ENCODE results near the gene PTPRD. TPM values are rescaled to one million over a fixed set of nuclear protein-coding genes. Genes with fewer than 3 reads are reported as not detected.

The PTPRD gene
- total RNA-seq, 2 experiments from 2014 or later = 0.03 TPM; not detected in 1

GRCh38 chr9:10248890-10249289 is 363.9 kb downstream of the PTPRD start:
- Histone ChIP-seq H4K20me1 (ENCODE audit: insufficient read depth, low read length) (no peaks in the 10 kb centered on the region), H3K4me2 (ENCODE audit: low read length) (no peak overlapping the region), H3K4me1 (ENCODE audit: insufficient read depth, low read length, poor library complexity, severe bottlenecking) (no peaks in the 10 kb centered on the region), H3K9me2 (ENCODE audit: insufficient read depth, low read length) (no peaks in the 10 kb centered on the region), H3K36me3 (ENCODE audit: insufficient read depth, low read length) (no peaks in the 10 kb centered on the region), H3K4me3 (ENCODE audit: low read depth, low read length, poor library complexity, severe bottlenecking) (no peak overlapping the region), H2AFZ (ENCODE audit: low read length) (no peak overlapping the region), H3K9me3 (ENCODE audit: low read length) (no peaks in the 10 kb centered on the region), H3K79me2 (ENCODE audit: insufficient read depth, low read depth, low read length) (no peaks in the 10 kb centered on the region), H3K27ac (ENCODE audit: low read depth, low read length, poor library complexity, severe bottlenecking) (no peak overlapping the region)
- CTCF ChIA-PET (ENCODE audit: unreplicated experiment) = no interaction called here
- POLR2A ChIA-PET = interaction anchor here (0.6 kb wide), 1 partner anchor 68 kb away, joined by 3 read pairs; no protein-coding TSS in a partner anchor
- no peak for DNase-seq (ENCODE audit: low spot score)
- intact Hi-C loops (cut with micrococcal nuclease; ENCODE audit: unreplicated experiment) = no loop called here
- TF ChIP-seq, protein P1, sequence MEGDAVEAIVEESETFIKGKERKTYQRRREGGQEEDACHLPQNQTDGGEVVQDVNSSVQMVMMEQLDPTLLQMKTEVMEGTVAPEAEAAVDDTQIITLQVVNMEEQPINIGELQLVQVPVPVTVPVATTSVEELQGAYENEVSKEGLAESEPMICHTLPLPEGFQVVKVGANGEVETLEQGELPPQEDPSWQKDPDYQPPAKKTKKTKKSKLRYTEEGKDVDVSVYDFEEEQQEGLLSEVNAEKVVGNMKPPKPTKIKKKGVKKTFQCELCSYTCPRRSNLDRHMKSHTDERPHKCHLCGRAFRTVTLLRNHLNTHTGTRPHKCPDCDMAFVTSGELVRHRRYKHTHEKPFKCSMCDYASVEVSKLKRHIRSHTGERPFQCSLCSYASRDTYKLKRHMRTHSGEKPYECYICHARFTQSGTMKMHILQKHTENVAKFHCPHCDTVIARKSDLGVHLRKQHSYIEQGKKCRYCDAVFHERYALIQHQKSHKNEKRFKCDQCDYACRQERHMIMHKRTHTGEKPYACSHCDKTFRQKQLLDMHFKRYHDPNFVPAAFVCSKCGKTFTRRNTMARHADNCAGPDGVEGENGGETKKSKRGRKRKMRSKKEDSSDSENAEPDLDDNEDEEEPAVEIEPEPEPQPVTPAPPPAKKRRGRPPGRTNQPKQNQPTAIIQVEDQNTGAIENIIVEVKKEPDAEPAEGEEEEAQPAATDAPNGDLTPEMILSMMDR (conservative IDR thresholded peaks at IDR 0.05; ENCODE audit: low read length) = no peak
- TF ChIP-seq EZH2phosphoT487 (IDR thresholded peaks at IDR 0.05; ENCODE audit: borderline replicate concordance, low read depth, low read length) = no peak
- BruUV-seq (replicated peaks) = no TSS peak

- Histone ChIP-seq H3K79me2 (ENCODE audit: insufficient read depth, low read depth, low read length) (no peaks in the 10 kb centered on the region), H3K4me2 (ENCODE audit: low read length) (no peak overlapping the region), H3K4me3 (ENCODE audit: low read depth, low read length, poor library complexity, severe bottlenecking) (no peak overlapping the region), H4K20me1 (ENCODE audit: insufficient read depth, low read length) (no peaks in the 10 kb centered on the region), H3K27ac (ENCODE audit: low read depth, low read length, poor library complexity, severe bottlenecking) (no peak overlapping the region), H3K36me3 (ENCODE audit: insufficient read depth, low read length) (no peaks in the 10 kb centered on the region), H3K9me2 (ENCODE audit: insufficient read depth, low read length) (no peaks in the 10 kb centered on the region), H3K9me3 (ENCODE audit: low read length) (no peaks in the 10 kb centered on the region), H3K4me1 (ENCODE audit: insufficient read depth, low read length, poor library complexity, severe bottlenecking) (no peaks in the 10 kb centered on the region), H2AFZ (ENCODE audit: low read length) (no peak overlapping the region)
- ChIA-PET POLR2A (interaction anchor here (0.6 to 1.4 kb wide), 4 partner anchors 12 to 625 kb away, joined by 3 to 4 read pairs (median 4); no protein-coding TSS in a partner anchor), CTCF (ENCODE audit: unreplicated experiment) (no interaction called here)
- no peak for TF ChIP-seq EZH2phosphoT487 (IDR thresholded peaks at IDR 0.05; ENCODE audit: borderline replicate concordance, low read depth, low read length)
- TF ChIP-seq, protein P1 (conservative IDR thresholded peaks at IDR 0.05; ENCODE audit: low read length) = no peak
- no peak for DNase-seq (ENCODE audit: low spot score)
- no TSS peak for BruUV-seq (replicated peaks)
- intact Hi-C loops (cut with micrococcal nuclease; ENCODE audit: unreplicated experiment) = no loop called here
Measured at GRCh38 chr9:10242255-10242654, 370.5 kb downstream of the PTPRD start.

- CTCF ChIA-PET (ENCODE audit: unreplicated experiment) = no interaction called here
- Histone ChIP-seq H3K79me2 (ENCODE audit: insufficient read depth, low read depth, low read length) (no peaks in the 10 kb centered on the region), H2AFZ (ENCODE audit: low read length) (no peak overlapping the region), H4K20me1 (ENCODE audit: insufficient read depth, low read length) (no peaks in the 10 kb centered on the region), H3K27ac (ENCODE audit: low read depth, low read length, poor library complexity, severe bottlenecking) (no peak overlapping the region), H3K4me3 (ENCODE audit: low read depth, low read length, poor library complexity, severe bottlenecking) (no peak overlapping the region), H3K9me3 (ENCODE audit: low read length) (no peaks in the 10 kb centered on the region), H3K36me3 (ENCODE audit: insufficient read depth, low read length) (no peaks in the 10 kb centered on the region), H3K4me2 (ENCODE audit: low read length) (no peak overlapping the region), H3K4me1 (ENCODE audit: insufficient read depth, low read length, poor library complexity, severe bottlenecking) (no peaks in the 10 kb centered on the region), H3K9me2 (ENCODE audit: insufficient read depth, low read length) (no peaks in the 10 kb centered on the region)
- POLR2A ChIA-PET = interaction anchor here (1.1 kb wide), 1 partner anchor 15 kb away, joined by 3 read pairs; no protein-coding TSS in a partner anchor
- intact Hi-C loops (cut with micrococcal nuclease; ENCODE audit: unreplicated experiment) = no loop called here
- no TSS peak for BruUV-seq (replicated peaks)
- no peak for DNase-seq (ENCODE audit: low spot score)
- TF ChIP-seq, protein P1 (conservative IDR thresholded peaks at IDR 0.05; ENCODE audit: low read length) = no peak
- no peak for TF ChIP-seq EZH2phosphoT487 (IDR thresholded peaks at IDR 0.05; ENCODE audit: borderline replicate concordance, low read depth, low read length)
Measured at GRCh38 chr9:10238087-10238486, 374.7 kb downstream of the PTPRD start.

All from OCI-LY7 (cell line).